K562 (cell line): ENCODE results near the gene ANKRD13D. TPM values are rescaled to one million over a fixed set of nuclear protein-coding genes. Genes with fewer than 3 reads are reported as not detected.

ENCODE experiments used
- ATAC-seq: fragments of 200-7000 bp; cut with Tn5 transposase; 3 replicates; pipeline ENCODE4 v1.9.1; 2020; ENCODE audit warnings: moderate library complexity
- BruUV-seq: library from RNA; stranded (reverse); fragments of 400-500 nt; replicated peaks from 2 replicates; lab custom pipeline; 2021; lab: Mats Ljungman, UMichigan
- CTCF ChIA-PET: fragments of 300-600 bp; formaldehyde crosslinking; extraction: SDS; loops from one replicate; lab custom pipeline; 2021; ENCODE audit warnings: low intra/inter-chr PET ratio; lab: Yijun Ruan, JAX
- POLR2A ChIA-PET: fragments of 300-600, 350-650 bp; sonication (Branson Sonifier 250); formaldehyde crosslinking; extraction: SDS; loops from one replicate; lab custom pipeline; 2021; ENCODE audit warnings: antibody characterized with exemption, inconsistent platforms; lab: Yijun Ruan, JAX
- DNase-seq, 4 experiments: peaks; one replicate each; pipeline versions ENCODE4 v3.0.0 to v3.0.0-alpha.2; 2011 to 2018; ENCODE audit warnings: low spot score in 3 of 4, mixed read lengths in 3 of 4; ENCODE audit errors: extremely low read depth in 1 of 4
- FAIRE-seq: peaks from 2 replicates; lab custom pipeline; 2011; peaks lifted over from hg19 to GRCh38; lab: Jason Lieb, UNC
- H2AFZ ChIP-seq: 2 replicates; pipeline ENCODE4 v1.6.0; 2011; ENCODE audit warnings: low read depth, low read length, control low read depth, inconsistent platforms
- H3K27ac ChIP-seq: fragments of 200-600 bp; 3 replicates; pipeline ENCODE4 v1.8.0; 2011; ENCODE audit warnings: low read depth, mild to moderate bottlenecking, control low read depth, inconsistent platforms, low read length, moderate library complexity, mixed read lengths; ENCODE audit errors: extremely low read depth
- H3K27me3 ChIP-seq, 2 experiments: fragments of 300-600 bp in 1 of 2; 2 replicates in 1 of 2; 3 replicates in 1 of 2; pipeline versions ENCODE4 v1.6.0 to v1.8.0; 2011; ENCODE audit warnings: inconsistent platforms in 2 of 2, low read length in 2 of 2, mild to moderate bottlenecking in 1 of 2, mixed read lengths in 1 of 2, moderate library complexity in 1 of 2; ENCODE audit not compliant: control insufficient read depth in 2 of 2, insufficient read depth in 2 of 2
- H3K36me3 ChIP-seq: fragments of 300-600 bp; 3 replicates; pipeline ENCODE4 v1.8.0; 2011; ENCODE audit warnings: mild to moderate bottlenecking, low read length, inconsistent platforms; ENCODE audit not compliant: control insufficient read depth, insufficient read depth
- H3K4me1 ChIP-seq, 2 experiments: fragments of 200-600 bp in 1 of 2; replicated peaks in 1 of 2; 2 replicates in 1 of 2; 3 replicates in 1 of 2; pipeline versions ENCODE4 v1.5.1 to v1.8.0; 2011; ENCODE audit warnings: inconsistent platforms in 2 of 2, low read length in 2 of 2, mild to moderate bottlenecking in 1 of 2, mixed read lengths in 1 of 2, moderate library complexity in 1 of 2; ENCODE audit not compliant: control insufficient read depth in 2 of 2, insufficient read depth in 2 of 2
- H3K4me2 ChIP-seq: 2 replicates; pipeline ENCODE4 v1.6.1; 2011; ENCODE audit warnings: low read length, control low read depth, inconsistent platforms, mixed read lengths; ENCODE audit not compliant: insufficient read depth
- H3K4me3 ChIP-seq: fragments of 200-600 bp; sonication (generic), shearing (Covaris generic); 2 replicates; pipeline ENCODE4 v1.5.1; 2016; ENCODE audit warnings: control low read depth, inconsistent platforms
- H3K79me2 ChIP-seq: fragments of 200-600 bp; 3 replicates; pipeline ENCODE4 v1.8.0; 2011; ENCODE audit warnings: low read length, inconsistent platforms; ENCODE audit not compliant: control insufficient read depth, insufficient read depth
- H3K9ac ChIP-seq, 2 experiments: 2 replicates each; pipeline versions ENCODE4 v1.6.0 to v1.6.1; 2011; ENCODE audit warnings: low read depth in 2 of 2, low read length in 2 of 2, control low read depth in 1 of 2, inconsistent platforms in 1 of 2, mild to moderate bottlenecking in 1 of 2, mixed read lengths in 1 of 2; ENCODE audit not compliant: insufficient read depth in 1 of 2
- H3K9me1 ChIP-seq: one replicate; pipeline ENCODE4 v1.6.0; 2011; ENCODE audit warnings: inconsistent platforms, mild to moderate bottlenecking, low read length, moderate library complexity; ENCODE audit not compliant: control insufficient read depth, insufficient read depth
- H3K9me3 ChIP-seq: replicated peaks from 2 replicates; pipeline ENCODE4 v1.5.1; 2011; ENCODE audit warnings: low read depth, low read length, inconsistent platforms; ENCODE audit not compliant: control insufficient read depth, insufficient read depth
- H4K20me1 ChIP-seq: replicated peaks from 2 replicates; pipeline ENCODE4 v1.6.1; 2011; ENCODE audit warnings: low read length, inconsistent platforms, mixed read lengths; ENCODE audit not compliant: control insufficient read depth, insufficient read depth
- ETV5 ChIP-seq: sonication (generic); formaldehyde crosslinking; IDR thresholded peaks from 2 replicates; pipeline ENCODE4 v1.4.0; 2020; ENCODE audit warnings: low read depth, mild to moderate bottlenecking, missing genetic modification reagents
- FUS ChIP-seq: fragments of 200-400 bp; formaldehyde crosslinking; optimal IDR thresholded peaks from 2 replicates; pipeline ENCODE3; 2017; ENCODE audit warnings: low read depth, low read length
- IRF2 ChIP-seq: sonication (generic); formaldehyde crosslinking; IDR thresholded peaks from 2 replicates; pipeline ENCODE4 v1.8.1; 2022; ENCODE audit warnings: mild to moderate bottlenecking, missing genetic modification reagents
- NFE2 ChIP-seq: IDR thresholded peaks from 2 replicates; pipeline ENCODE4 v1.6.1; 2014; ENCODE audit warnings: antibody characterized with exemption, low read depth
- POLR2G ChIP-seq: fragments of 200-400 bp; formaldehyde crosslinking; IDR thresholded peaks from 2 replicates; pipeline ENCODE4 v1.6.1; 2017; ENCODE audit warnings: low read depth, mild to moderate bottlenecking, antibody characterized with exemption, low read length, moderate library complexity
- RBFOX2 ChIP-seq: fragments of 200-400 bp; formaldehyde crosslinking; IDR thresholded peaks from 2 replicates; pipeline ENCODE4 v1.6.1; 2017; ENCODE audit warnings: low read depth, mild to moderate bottlenecking, low read length, moderate library complexity
- ZNF239 ChIP-seq: fragments of 250-450 bp; sonication (Bioruptor Pico); IDR thresholded peaks from 2 replicates; pipeline ENCODE4 v1.4.0; 2020; ENCODE audit warnings: mild to moderate bottlenecking
- WGBS: fragments of 100-300 bp; shearing (Covaris generic); methylation state at CpG from one replicate; pipeline ENCODE4 v1.1.6; 2016; ENCODE audit warnings: low coverage, mixed read lengths; ENCODE audit not compliant: insufficient coverage; ENCODE audit errors: missing lambda C conversion rate; 5-methylcytosine and 5-hydroxymethylcytosine counted together
- in situ Hi-C: fragments of 300-500 bp; cut with MboI; formaldehyde crosslinking; loops from 4 replicates; pipeline ENCODE4 v1.15.0; 2018; ENCODE audit warnings: inconsistent platforms, mixed read lengths
- intact Hi-C: fragments of 100-400 bp; cut with micrococcal nuclease; formaldehyde crosslinking; loops from 2 replicates; pipeline ENCODE4 v1.14.2; 2022
- polyA plus RNA-seq, 8 experiments: library from polyadenylated mRNA; depleted of rRNA in 4 of 8; stranded (reverse) in 5 of 8; unstranded in 3 of 8; fragments of >200 nt; fragmentation: Nextera tagmentation in 2 of 8; fragmentation: Illumina TruSeq in 1 of 8; extraction: Ambion mirVana in 2 of 8; extraction: Trizol in 1 of 8; gene quantifications; 2 replicates each; pipeline versions ENCODE4 v1.2.1 to v1.2.3, GENCODE V29; 2011 to 2014; ENCODE audit warnings: inconsistent platforms in 1 of 8, missing spikeins in 1 of 8
- total RNA-seq, 7 experiments: library from RNA; depleted of rRNA in 6 of 7; stranded (reverse); fragments of >200 nt in 6 of 7; fragmentation: Illumina TruSeq in 2 of 7; extraction: Trizol in 2 of 7; gene quantifications; 2 replicates each; pipeline versions ENCODE4 v1.2.1 to v1.2.3, GENCODE V29; 2011 to 2021; ENCODE audit warnings: low replicate concordance in 1 of 7
- TF ChIP-seq, protein P1 (sequence below), 3 experiments: fragments of 200-800 bp in 1 of 3; sonication (Bioruptor generic) in 1 of 3; sonication (generic) in 1 of 3; formaldehyde crosslinking in 1 of 3; IDR thresholded peaks; 2 replicates each; pipeline versions ENCODE4 v1.6.1 to v1.8.0; 2016 to 2022; ENCODE audit warnings: mild to moderate bottlenecking in 2 of 3, missing compliant biosample characterization in 2 of 3, missing genetic modification characterization in 2 of 3, missing genetic modification reagents in 1 of 3

Gene ANKRD13D
- total and polyA plus RNA-seq, 9 of the 15 experiments (the other 6 are each of a cell fraction or from before 2014, with no cell fraction given) = 0.94 to 40.9 (median 22.4) TPM

DNA sequence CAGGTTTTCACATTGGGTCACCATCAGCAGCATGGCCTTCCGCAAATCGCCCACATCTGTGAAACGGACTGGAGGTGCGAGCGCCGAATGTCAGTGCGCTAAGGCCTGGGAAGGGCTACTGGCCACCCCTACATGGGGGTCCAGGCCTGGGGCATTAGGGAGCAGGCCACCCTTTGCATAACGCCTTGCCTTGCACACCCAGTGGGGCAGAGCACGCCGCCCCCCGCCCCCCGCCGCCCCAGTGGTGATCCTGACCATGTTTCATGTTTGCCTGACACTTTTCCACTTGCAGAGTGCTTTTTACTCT lies 20.2 kb upstream of the ANKRD13D start:
- TF ChIP-seq ZNF239 = no peak
- no peak for TF ChIP-seq FUS
- TF ChIP-seq, protein P1, sequence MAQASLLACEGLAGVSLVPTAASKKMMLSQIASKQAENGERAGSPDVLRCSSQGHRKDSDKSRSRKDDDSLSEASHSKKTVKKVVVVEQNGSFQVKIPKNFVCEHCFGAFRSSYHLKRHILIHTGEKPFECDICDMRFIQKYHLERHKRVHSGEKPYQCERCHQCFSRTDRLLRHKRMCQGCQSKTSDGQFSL (CRISPR knock-in tag; IDR thresholded peaks at IDR 0.05) = no peak
- TF ChIP-seq, protein P1 (tag; IDR thresholded peaks at IDR 0.05) = no peak
- no peak for TF ChIP-seq NFE2
- no peak for TF ChIP-seq IRF2
- no peak for TF ChIP-seq ETV5 (CRISPR knock-in tag)
- peak; percentile 27; the same call in 1 of the 2 replicates for TF ChIP-seq POLR2G
- TF ChIP-seq RBFOX2 = peak; percentile 49; the same call in 1 of the 2 replicates
- Histone ChIP-seq H3K36me3 (peaks cover 62% of the 10 kb centered on the region; the same call in 2 of the 3 replicates), H3K79me2 (peaks cover 77% of the 10 kb centered on the region), H3K4me1 (peaks cover 34 to 73% of the 10 kb centered on the region in 2 experiments), H2AFZ (no peak overlapping the region), H3K27ac (no peak overlapping the region), H3K4me3 (no peak overlapping the region), H4K20me1 (peaks cover 20% of the 10 kb centered on the region; the same call in 1 of the 2 replicates), H3K9me1 (peaks cover 7% of the 10 kb centered on the region), H3K9ac (peak overlapping the region in 1 of 2 experiments; percentile 77; a peak in 2 of 4 replicates), H3K4me2 (no peak overlapping the region), H3K27me3 (no peaks in the 10 kb centered on the region), H3K9me3 (no peaks in the 10 kb centered on the region)
- ATAC-seq (no peak), DNase-seq (no peak), FAIRE-seq (no peak)
- ChIA-PET POLR2A (interaction anchor here (0.6 to 1.6 kb wide), 4 partner anchors 14 to 246 kb away, joined by 3 to 4 read pairs (median 3); no protein-coding TSS in a partner anchor), CTCF (no interaction called here)
- intact Hi-C loops (no loop called here), in situ Hi-C loops (no loop called here)
- BruUV-seq = no TSS peak
- WGBS = 100% methylated on average over 12 of the region's 13 CpGs
